ENCODE measurements around the gene USP48. TPM values are rescaled to one million over a fixed set of nuclear protein-coding genes. Genes with fewer than 3 reads are reported as not detected.

USP48 gene
- total RNA-seq, 1 donor from 2014 or later: 67.5 TPM

GRCh38 chr1:21693732-21694131 lies 89.2 kb downstream of the USP48 start:
- peaks cover 3 to 34% of the 10 kb centered on the region in 2 donors for H3K36me3 ChIP-seq
- intact Hi-C loops (cut with DNase I): no loop called here
- H3K9me3 ChIP-seq: no peaks in the 10 kb centered on the region
- DNase-seq (ENCODE audit: extremely low spot score in 2 of 2): no peak
- TF ChIP-seq POLR2AphosphoS5 (IDR thresholded peaks at IDR 0.05; ENCODE audit: insufficient read depth in 1 of 2, low read depth in 1 of 2) (no peak), CTCF (IDR thresholded peaks at IDR 0.05) (no peak), POLR2A (IDR thresholded peaks at IDR 0.05) (no peak)
- no peaks in the 10 kb centered on the region for H3K27me3 ChIP-seq
- no peak overlapping the region for H3K4me3 ChIP-seq
- no peak overlapping the region for H3K27ac ChIP-seq
- no peaks in the 10 kb centered on the region for H3K4me1 ChIP-seq

GRCh38 chr1:21691739-21692138 lies 91.2 kb downstream of the USP48 start:
- no peak for TF ChIP-seq POLR2A (IDR thresholded peaks at IDR 0.05)
- no peak for TF ChIP-seq POLR2AphosphoS5 (IDR thresholded peaks at IDR 0.05; ENCODE audit: insufficient read depth in 1 of 2, low read depth in 1 of 2)
- no peak for TF ChIP-seq CTCF (IDR thresholded peaks at IDR 0.05)
- Histone ChIP-seq H3K27me3 (no peaks in the 10 kb centered on the region), H3K36me3 (peaks cover 3 to 42% of the 10 kb centered on the region in 2 donors), H3K4me3 (no peak overlapping the region), H3K9me3 (no peaks in the 10 kb centered on the region), H3K4me1 (no peaks in the 10 kb centered on the region), H3K27ac (no peak overlapping the region)
- no peak for DNase-seq (ENCODE audit: extremely low spot score in 2 of 2)
- intact Hi-C loops (cut with DNase I): no loop called here

- Histone ChIP-seq H3K36me3 (peaks cover 3 to 46% of the 10 kb centered on the region in 2 donors), H3K4me1 (no peaks in the 10 kb centered on the region), H3K27ac (no peak overlapping the region), H3K9me3 (no peaks in the 10 kb centered on the region), H3K4me3 (no peak overlapping the region), H3K27me3 (no peaks in the 10 kb centered on the region)
- no peak for TF ChIP-seq CTCF (IDR thresholded peaks at IDR 0.05)
- no peak for TF ChIP-seq POLR2A (IDR thresholded peaks at IDR 0.05)
- no peak for TF ChIP-seq POLR2AphosphoS5 (IDR thresholded peaks at IDR 0.05; ENCODE audit: insufficient read depth in 1 of 2, low read depth in 1 of 2)
- DNase-seq (ENCODE audit: extremely low spot score in 2 of 2): no peak
- intact Hi-C loops (cut with DNase I): no loop called here
Measured at GRCh38 chr1:21689661-21690372, 93.1 kb downstream of the USP48 start.

GRCh38 chr1:21687081-21687529 lies 95.8 kb downstream of the USP48 start:
- no peak for DNase-seq (ENCODE audit: extremely low spot score in 2 of 2)
- no peaks in the 10 kb centered on the region for H3K9me3 ChIP-seq
- peaks cover under 1 to 28% of the 10 kb centered on the region in 2 donors for H3K36me3 ChIP-seq
- no peaks in the 10 kb centered on the region for H3K4me1 ChIP-seq
- no peaks in the 10 kb centered on the region for H3K27me3 ChIP-seq
- TF ChIP-seq POLR2AphosphoS5 (IDR thresholded peaks at IDR 0.05; ENCODE audit: insufficient read depth in 1 of 2, low read depth in 1 of 2): no peak
- no peak for TF ChIP-seq CTCF (IDR thresholded peaks at IDR 0.05)
- no peak for TF ChIP-seq POLR2A (IDR thresholded peaks at IDR 0.05)
- H3K27ac ChIP-seq: no peak overlapping the region
- H3K4me3 ChIP-seq: no peak overlapping the region
- intact Hi-C loops (cut with DNase I): no loop called here

- Histone ChIP-seq H3K36me3 (peaks cover 0 to 25% of the 10 kb centered on the region in 2 donors), H3K4me1 (peaks cover 4% of the 10 kb centered on the region), H3K27ac (no peak overlapping the region), H3K9me3 (no peaks in the 10 kb centered on the region), H3K4me3 (no peak overlapping the region), H3K27me3 (no peaks in the 10 kb centered on the region)
- no peak for DNase-seq (ENCODE audit: extremely low spot score in 2 of 2)
- TF ChIP-seq POLR2AphosphoS5 (IDR thresholded peaks at IDR 0.05; ENCODE audit: insufficient read depth in 1 of 2, low read depth in 1 of 2) (no peak), POLR2A (IDR thresholded peaks at IDR 0.05) (no peak), CTCF (IDR thresholded peaks at IDR 0.05) (no peak)
- intact Hi-C loops (cut with DNase I): no loop called here
Measured at GRCh38 chr1:21685946-21686678, 96.8 kb downstream of the USP48 start.

All from vagina (tissue), 2 donors.